Measurements from ENCODE around the gene SMARCB1.

The SMARCB1 gene

GRCh38 chr22:23825246-23825905 is 38.6 kb downstream of the SMARCB1 start:
- no peak for TF ChIP-seq MAX (IDR thresholded peaks at IDR 0.05; ENCODE audit: low read depth, low read length)
- no peak for TF ChIP-seq MYC (IDR thresholded peaks at IDR 0.05; ENCODE audit: low read depth, low read length)
- TF ChIP-seq POLR2A (IDR thresholded peaks at IDR 0.05; ENCODE audit: extremely low read depth, insufficient read length), result no peak
- TF ChIP-seq, protein P1, sequence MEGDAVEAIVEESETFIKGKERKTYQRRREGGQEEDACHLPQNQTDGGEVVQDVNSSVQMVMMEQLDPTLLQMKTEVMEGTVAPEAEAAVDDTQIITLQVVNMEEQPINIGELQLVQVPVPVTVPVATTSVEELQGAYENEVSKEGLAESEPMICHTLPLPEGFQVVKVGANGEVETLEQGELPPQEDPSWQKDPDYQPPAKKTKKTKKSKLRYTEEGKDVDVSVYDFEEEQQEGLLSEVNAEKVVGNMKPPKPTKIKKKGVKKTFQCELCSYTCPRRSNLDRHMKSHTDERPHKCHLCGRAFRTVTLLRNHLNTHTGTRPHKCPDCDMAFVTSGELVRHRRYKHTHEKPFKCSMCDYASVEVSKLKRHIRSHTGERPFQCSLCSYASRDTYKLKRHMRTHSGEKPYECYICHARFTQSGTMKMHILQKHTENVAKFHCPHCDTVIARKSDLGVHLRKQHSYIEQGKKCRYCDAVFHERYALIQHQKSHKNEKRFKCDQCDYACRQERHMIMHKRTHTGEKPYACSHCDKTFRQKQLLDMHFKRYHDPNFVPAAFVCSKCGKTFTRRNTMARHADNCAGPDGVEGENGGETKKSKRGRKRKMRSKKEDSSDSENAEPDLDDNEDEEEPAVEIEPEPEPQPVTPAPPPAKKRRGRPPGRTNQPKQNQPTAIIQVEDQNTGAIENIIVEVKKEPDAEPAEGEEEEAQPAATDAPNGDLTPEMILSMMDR (IDR thresholded peaks at IDR 0.05; ENCODE audit: low read depth, low read length), result no peak
- no peak for DNase-seq (ENCODE audit: low read depth)
- H3K4me3 ChIP-seq (ENCODE audit: low read depth, low read length), result no peak overlapping the region

- TF ChIP-seq, protein P1 (IDR thresholded peaks at IDR 0.05; ENCODE audit: low read depth, low read length), result no peak
- TF ChIP-seq MAX (IDR thresholded peaks at IDR 0.05; ENCODE audit: low read depth, low read length) (no peak), MYC (IDR thresholded peaks at IDR 0.05; ENCODE audit: low read depth, low read length) (no peak), POLR2A (IDR thresholded peaks at IDR 0.05; ENCODE audit: extremely low read depth, insufficient read length) (no peak)
- H3K4me3 ChIP-seq (ENCODE audit: low read depth, low read length), result no peak overlapping the region
- no peak for DNase-seq (ENCODE audit: low read depth)
These were observed 40.0 kb downstream of the SMARCB1 start for GRCh38 chr22:23826510-23827350.

- H3K4me3 ChIP-seq (ENCODE audit: low read depth, low read length), result no peak overlapping the region
- TF ChIP-seq MAX (IDR thresholded peaks at IDR 0.05; ENCODE audit: low read depth, low read length) (no peak), MYC (IDR thresholded peaks at IDR 0.05; ENCODE audit: low read depth, low read length) (no peak)
- TF ChIP-seq, protein P1 (IDR thresholded peaks at IDR 0.05; ENCODE audit: low read depth, low read length), result no peak
- no peak for DNase-seq (ENCODE audit: low read depth)
These were observed 40.7 kb downstream of the SMARCB1 start for GRCh38 chr22:23827351-23827995.

- H3K4me3 ChIP-seq (ENCODE audit: low read depth, low read length), result no peak overlapping the region
- DNase-seq (ENCODE audit: low read depth), result no peak
- TF ChIP-seq POLR2A (IDR thresholded peaks at IDR 0.05; ENCODE audit: extremely low read depth, insufficient read length) (no peak), MYC (IDR thresholded peaks at IDR 0.05; ENCODE audit: low read depth, low read length) (no peak), MAX (IDR thresholded peaks at IDR 0.05; ENCODE audit: low read depth, low read length) (no peak)
- TF ChIP-seq, protein P1 (IDR thresholded peaks at IDR 0.05; ENCODE audit: low read depth, low read length), result no peak
These were observed 42.3 kb downstream of the SMARCB1 start for GRCh38 chr22:23828800-23829680.

DNA sequence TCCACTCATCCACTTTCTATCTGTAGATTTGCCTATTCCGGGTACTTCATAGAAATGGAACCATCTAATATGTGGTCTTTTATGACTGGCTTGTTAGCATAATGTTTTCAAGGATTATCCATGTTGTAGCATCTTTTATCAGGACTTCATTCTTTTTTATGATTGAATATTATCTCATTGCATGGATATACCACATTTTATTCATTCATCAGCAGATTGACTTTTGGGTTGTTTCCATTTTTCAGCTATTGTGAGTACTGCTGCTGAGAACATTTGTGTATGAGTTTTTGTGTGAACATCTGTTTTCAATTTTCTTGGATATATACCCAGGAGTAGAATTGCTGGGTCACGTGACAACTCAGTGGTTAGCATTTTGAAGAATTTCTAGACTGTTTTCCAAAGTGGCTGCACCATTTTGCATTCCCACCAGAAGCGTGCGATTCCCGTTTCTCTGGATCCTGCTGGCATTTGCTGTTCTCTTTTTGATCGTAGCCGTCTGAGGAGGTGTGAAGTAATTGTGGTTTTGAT is 43.1 kb downstream of the SMARCB1 start:
- TF ChIP-seq POLR2A (IDR thresholded peaks at IDR 0.05; ENCODE audit: extremely low read depth, insufficient read length) (no peak), MAX (IDR thresholded peaks at IDR 0.05; ENCODE audit: low read depth, low read length) (no peak), MYC (IDR thresholded peaks at IDR 0.05; ENCODE audit: low read depth, low read length) (no peak)
- TF ChIP-seq, protein P1 (IDR thresholded peaks at IDR 0.05; ENCODE audit: low read depth, low read length), result no peak
- no peak overlapping the region for H3K4me3 ChIP-seq (ENCODE audit: low read depth, low read length)

More for the DNA sequence above, 43.1 kb downstream of the SMARCB1 start:
- no peak for DNase-seq (ENCODE audit: low read depth)
